Left ventricle myocardium inferior (tissue), 1 donor: Measurements from ENCODE around the gene ASH1L. TPM values are rescaled to one million over a fixed set of nuclear protein-coding genes. Genes with fewer than 3 reads are reported as not detected.

Source experiments
- DNase-seq: peaks from one replicate; pipeline ENCODE4 v3.0.0-alpha.2; 2020
- H3K27ac ChIP-seq: fragments of 200-600 bp; replicated peaks from 2 replicates; pipeline ENCODE4 v1.8.0; 2021
- H3K27me3 ChIP-seq: fragments of 200-600 bp; 2 replicates; pipeline ENCODE4 v1.8.0; 2021; ENCODE audit warnings: low read depth
- H3K36me3 ChIP-seq: fragments of 200-600 bp; 2 replicates; pipeline ENCODE4 v1.8.0; 2021
- H3K4me1 ChIP-seq: fragments of 200-600 bp; 2 replicates; pipeline ENCODE4 v1.8.0; 2021
- H3K4me3 ChIP-seq: fragments of 200-600 bp; 2 replicates; pipeline ENCODE4 v1.8.0; 2021; ENCODE audit warnings: mild to moderate bottlenecking, moderate library complexity
- H3K9me3 ChIP-seq: fragments of 200-600 bp; replicated peaks from 2 replicates; pipeline ENCODE4 v1.8.0; 2021
- intact Hi-C: fragments of 100-400 bp; cut with micrococcal nuclease; formaldehyde crosslinking; loops from one replicate; pipeline ENCODE4 v1.11.0; 2022
- total RNA-seq: library from RNA; stranded (reverse); fragmentation: NEBNext Ultra II Directional; extraction: Animal tissue kit (Norgen Biotek cat#: 25700); gene quantifications from one replicate; pipeline ENCODE4 v1.2.1, GENCODE V29; 2021
- TF ChIP-seq, protein P1 (sequence below): fragments of 200-600 bp; IDR thresholded peaks from 2 replicates; pipeline ENCODE4 v1.8.0; 2021; ENCODE audit warnings: antibody characterized with exemption, mild to moderate bottlenecking, borderline replicate concordance
- donor health status: DM: no; HTN: yes; CAD: no; lungs with severe emphysema.

Gene ASH1L
- total RNA-seq, 1 donor from 2014 or later, result 38.7 TPM

DNA sequence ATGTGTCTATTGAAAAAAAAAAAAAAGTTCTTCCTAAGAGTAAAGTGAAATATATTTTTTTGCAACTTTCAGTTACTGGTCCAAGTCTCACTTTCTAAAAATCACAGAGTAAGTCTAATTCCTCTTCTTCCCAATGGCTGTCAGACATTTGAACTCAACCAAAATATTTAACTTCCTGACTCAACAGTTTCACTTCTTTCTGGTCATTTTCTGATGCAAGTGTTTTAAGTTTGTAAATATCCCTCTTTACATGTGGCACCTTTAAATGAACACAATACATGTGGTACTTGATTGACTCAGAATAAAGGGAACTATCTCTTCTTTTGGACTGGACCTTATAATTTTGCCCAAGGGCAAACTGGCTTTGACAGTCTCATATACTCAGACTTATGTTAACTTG, 76.7 kb downstream of the ASH1L start:
- Histone ChIP-seq H3K4me3 (no peak overlapping the region), H3K9me3 (no peaks in the 10 kb centered on the region), H3K36me3 (peaks cover 14% of the 10 kb centered on the region), H3K27me3 (no peaks in the 10 kb centered on the region), H3K27ac (no peak overlapping the region), H3K4me1 (peaks cover 5% of the 10 kb centered on the region)
- intact Hi-C loops, result no loop called here
- DNase-seq, result no peak
- TF ChIP-seq, protein P1, sequence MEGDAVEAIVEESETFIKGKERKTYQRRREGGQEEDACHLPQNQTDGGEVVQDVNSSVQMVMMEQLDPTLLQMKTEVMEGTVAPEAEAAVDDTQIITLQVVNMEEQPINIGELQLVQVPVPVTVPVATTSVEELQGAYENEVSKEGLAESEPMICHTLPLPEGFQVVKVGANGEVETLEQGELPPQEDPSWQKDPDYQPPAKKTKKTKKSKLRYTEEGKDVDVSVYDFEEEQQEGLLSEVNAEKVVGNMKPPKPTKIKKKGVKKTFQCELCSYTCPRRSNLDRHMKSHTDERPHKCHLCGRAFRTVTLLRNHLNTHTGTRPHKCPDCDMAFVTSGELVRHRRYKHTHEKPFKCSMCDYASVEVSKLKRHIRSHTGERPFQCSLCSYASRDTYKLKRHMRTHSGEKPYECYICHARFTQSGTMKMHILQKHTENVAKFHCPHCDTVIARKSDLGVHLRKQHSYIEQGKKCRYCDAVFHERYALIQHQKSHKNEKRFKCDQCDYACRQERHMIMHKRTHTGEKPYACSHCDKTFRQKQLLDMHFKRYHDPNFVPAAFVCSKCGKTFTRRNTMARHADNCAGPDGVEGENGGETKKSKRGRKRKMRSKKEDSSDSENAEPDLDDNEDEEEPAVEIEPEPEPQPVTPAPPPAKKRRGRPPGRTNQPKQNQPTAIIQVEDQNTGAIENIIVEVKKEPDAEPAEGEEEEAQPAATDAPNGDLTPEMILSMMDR, result no peak

DNA sequence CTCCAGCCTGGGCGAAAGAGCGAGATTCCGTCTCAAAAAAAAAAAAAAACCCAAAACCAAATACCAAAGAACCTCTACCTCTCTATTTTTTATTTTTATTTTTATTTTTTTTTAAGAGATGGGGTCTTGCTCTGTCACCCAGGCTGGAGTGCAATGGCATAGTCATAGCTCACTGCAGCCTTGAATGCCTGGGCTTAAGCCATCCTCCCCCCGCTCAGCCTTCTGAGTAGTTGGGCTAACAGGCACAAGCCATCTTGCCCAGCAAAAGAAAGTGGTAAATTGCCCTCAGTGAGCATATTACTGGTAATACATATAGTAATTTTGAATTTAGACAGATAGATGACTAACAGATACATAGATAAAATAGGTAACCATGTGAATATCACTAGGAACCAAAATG, 77.4 kb downstream of the ASH1L start:
- no peaks in the 10 kb centered on the region for H3K27me3 ChIP-seq
- TF ChIP-seq, protein P1, result no peak
- peaks cover 5% of the 10 kb centered on the region for H3K4me1 ChIP-seq
- no peak overlapping the region for H3K4me3 ChIP-seq
- H3K36me3 ChIP-seq, result peaks cover 21% of the 10 kb centered on the region
- DNase-seq, result no peak
- no peaks in the 10 kb centered on the region for H3K9me3 ChIP-seq
- H3K27ac ChIP-seq, result no peak overlapping the region
- intact Hi-C loops, result no loop called here

DNA sequence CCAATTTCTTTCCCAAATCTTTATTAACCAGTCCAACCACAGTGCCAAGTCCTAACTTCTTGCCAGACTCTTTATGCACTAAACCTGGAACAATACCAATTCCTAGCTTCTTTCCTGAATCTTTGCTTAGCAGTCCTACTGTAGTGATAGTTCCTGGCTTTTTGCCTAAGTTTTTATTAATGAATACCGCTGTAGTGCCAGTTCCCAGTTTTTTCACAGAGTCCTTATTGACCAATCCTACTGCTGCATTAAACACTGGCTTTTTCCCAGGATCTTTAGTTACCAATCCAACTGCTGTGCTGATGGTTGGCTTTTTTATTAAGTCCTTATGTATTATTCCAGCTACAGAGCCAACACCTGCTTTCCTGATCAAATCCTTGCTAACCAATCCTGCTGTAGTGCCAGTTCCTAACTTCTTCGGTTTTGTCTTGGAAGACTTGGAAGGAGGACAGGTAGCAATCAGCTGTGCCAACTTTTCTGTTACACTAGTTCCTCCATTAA, 80.8 kb downstream of the ASH1L start:
- TF ChIP-seq, protein P1, result no peak
- Histone ChIP-seq H3K36me3 (peaks cover 43% of the 10 kb centered on the region), H3K27me3 (no peaks in the 10 kb centered on the region), H3K27ac (no peak overlapping the region), H3K9me3 (no peaks in the 10 kb centered on the region), H3K4me1 (peaks cover 8% of the 10 kb centered on the region), H3K4me3 (no peak overlapping the region)
- no peak for DNase-seq
- intact Hi-C loops, result no loop called here

DNA sequence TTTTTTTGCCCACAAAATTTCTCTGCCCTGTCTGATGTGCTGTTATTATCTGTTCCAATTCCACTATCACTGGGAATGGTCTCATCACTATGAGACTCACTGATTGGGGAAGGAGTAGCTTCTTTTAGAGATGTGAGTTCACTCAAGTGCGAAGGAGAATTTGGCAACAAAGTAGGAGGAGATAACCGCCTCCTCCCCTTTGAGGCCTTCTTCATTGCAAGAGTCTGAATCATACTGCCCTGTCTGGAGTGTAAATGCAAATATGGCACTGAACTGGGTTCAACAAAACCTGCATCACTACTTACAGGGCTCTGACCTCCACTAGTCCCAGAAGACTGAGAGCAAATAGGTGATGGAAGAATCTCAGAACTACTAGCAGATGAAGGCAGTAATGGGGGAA, 83.4 kb downstream of the ASH1L start:
- intact Hi-C loops, result no loop called here
- H3K36me3 ChIP-seq, result peaks cover 43% of the 10 kb centered on the region

DNA sequence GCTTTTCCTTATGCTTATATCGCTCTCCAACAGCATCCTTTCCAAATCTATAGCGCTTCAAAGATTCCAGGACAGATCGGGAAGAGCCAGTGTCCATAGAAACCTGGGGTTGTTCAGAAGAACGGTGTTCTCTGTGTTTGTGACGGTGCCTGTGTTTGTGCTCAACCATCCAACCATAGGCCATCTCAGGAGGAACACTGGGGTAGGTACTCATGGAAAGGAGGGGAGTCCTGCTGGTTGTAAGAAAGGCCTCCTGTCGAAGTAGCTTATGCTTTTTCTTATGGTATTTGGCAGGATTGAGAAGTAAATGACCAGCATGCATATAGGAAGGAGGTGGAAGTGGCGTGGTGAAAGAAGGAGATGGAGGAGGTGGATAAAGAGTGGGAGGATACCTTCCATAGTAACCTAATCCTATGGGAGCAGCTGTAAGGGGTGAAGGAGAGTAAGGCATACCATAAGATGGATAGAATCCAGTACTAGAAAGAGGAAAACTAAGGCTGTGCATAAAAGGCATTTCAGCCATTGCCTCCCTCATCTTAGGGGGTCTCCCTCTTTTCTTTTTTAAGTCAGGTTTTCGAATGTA, 84.2 kb downstream of the ASH1L start:
- peaks cover 43% of the 10 kb centered on the region for H3K36me3 ChIP-seq
- no peaks in the 10 kb centered on the region for H3K9me3 ChIP-seq
- TF ChIP-seq, protein P1, result no peak
- H3K27ac ChIP-seq, result no peak overlapping the region
- DNase-seq, result no peak
- no peak overlapping the region for H3K4me3 ChIP-seq
- H3K4me1 ChIP-seq, result peaks cover 21% of the 10 kb centered on the region
- H3K27me3 ChIP-seq, result no peaks in the 10 kb centered on the region
- intact Hi-C loops, result no loop called here

More for the DNA sequence above, 83.4 kb downstream of the ASH1L start:
- no peaks in the 10 kb centered on the region for H3K27me3 ChIP-seq
- TF ChIP-seq, protein P1, result no peak
- H3K27ac ChIP-seq, result no peak overlapping the region
- H3K4me1 ChIP-seq, result peaks cover 13% of the 10 kb centered on the region
- no peak overlapping the region for H3K4me3 ChIP-seq
- no peaks in the 10 kb centered on the region for H3K9me3 ChIP-seq
- no peak for DNase-seq
